HG03196 (cell line): Measurements from ENCODE around the gene MAFB.
"Not testable (repeated sequence)": the region's sequence is repeated elsewhere in the genome, so short reads cannot be mapped to it uniquely, and the experiment has no call there.

Experiments
- ATAC-seq: cut with Tn5 transposase; IDR thresholded peaks from one replicate; pipeline ENCODE4 v1.9.1; 2021; ENCODE audit not compliant: unreplicated experiment

Gene MAFB

DNA sequence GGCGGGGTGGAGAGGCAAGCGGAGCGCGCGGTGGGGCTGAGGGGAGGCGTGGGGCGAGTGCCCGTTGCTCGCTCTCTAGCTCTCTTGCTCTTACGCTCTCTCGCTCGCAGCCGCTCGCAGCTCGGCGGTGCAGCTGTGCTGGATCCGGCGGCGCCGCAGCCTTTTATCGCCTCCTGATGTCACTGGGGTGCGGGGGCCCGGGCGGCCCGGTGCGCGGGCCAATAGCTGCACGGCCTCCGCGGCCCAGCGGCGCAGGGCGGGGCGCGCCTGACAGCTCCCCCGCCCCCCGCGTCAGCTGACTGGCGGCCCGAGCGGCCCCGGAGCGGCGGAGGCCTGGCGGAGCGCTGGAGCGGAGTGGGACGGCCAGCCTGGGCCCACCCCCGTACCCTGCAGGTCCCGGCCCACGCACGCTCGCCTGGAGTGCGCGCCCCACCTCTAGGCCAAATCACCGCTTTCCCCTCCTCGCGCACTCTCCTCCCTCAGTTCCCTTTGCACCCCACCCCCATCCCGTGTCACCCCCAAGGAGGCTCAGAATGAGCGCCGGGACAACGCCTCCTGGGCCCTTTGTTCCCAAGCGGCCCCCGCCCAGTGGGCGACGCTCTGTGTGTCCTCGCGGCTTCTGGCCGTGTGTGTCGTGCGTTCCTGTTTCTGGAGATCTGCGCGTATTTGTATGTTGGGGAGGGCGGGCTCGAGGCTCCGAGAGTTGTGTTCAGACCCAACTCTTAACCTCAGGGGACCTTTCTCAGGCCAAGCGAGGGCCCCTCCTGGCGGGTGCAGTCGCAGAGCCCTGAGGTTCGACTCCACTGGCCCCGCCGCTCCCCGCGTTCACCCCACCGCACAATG is at the start of gene MAFB:
Gene MAFB, minus strand, starts transcription at position 137 of the 843 bp plus-strand sequence. CDS start 386 bp downstream, outside the sequence.
- ATAC-seq: peak; percentile 11

GRCh38 chr20:40736468-40736867 is 47.4 kb upstream of the MAFB start:
- ATAC-seq: not testable (repeated sequence)

DNA sequence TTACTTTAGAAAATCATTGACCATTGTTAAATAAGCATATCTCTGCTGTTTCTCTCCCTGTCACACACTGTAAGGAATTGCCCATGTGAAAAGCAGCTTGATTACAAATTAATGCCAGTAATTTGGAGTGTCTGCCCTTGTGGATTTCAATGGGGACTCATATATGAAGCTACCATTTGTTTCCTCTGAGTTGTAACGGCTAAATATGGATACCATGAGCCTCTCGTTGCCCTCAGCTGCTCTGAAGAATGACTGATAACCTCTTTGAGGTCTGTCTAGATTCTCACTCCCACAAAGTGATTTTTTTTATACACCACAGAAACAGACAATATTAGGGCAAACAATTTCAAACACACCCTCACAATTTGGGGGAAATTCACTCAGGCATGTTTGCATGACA is 40.0 kb upstream of the MAFB start:
- ATAC-seq: no peak

GRCh38 chr20:40728470-40728869 is 39.4 kb upstream of the MAFB start:
- no peak for ATAC-seq

DNA sequence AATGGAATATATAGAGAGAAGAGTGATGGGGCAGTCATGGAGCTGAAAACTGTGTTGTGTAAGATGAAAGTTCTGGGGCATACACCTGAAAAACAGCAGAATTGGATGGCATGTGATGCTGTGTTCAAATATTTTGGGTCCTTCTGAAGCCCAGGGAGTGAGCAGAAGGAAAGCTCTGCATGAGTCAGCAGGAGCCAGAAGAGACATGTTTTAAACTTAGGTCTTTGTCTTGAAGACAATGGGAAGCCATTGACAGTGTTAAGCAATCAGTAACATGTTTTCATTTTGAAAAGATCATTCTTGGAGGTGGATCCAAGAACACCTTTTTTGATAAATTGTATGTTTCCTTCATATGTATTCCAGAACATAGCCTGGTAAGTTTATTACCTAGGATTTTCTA is 38.9 kb upstream of the MAFB start:
- ATAC-seq: no peak

DNA sequence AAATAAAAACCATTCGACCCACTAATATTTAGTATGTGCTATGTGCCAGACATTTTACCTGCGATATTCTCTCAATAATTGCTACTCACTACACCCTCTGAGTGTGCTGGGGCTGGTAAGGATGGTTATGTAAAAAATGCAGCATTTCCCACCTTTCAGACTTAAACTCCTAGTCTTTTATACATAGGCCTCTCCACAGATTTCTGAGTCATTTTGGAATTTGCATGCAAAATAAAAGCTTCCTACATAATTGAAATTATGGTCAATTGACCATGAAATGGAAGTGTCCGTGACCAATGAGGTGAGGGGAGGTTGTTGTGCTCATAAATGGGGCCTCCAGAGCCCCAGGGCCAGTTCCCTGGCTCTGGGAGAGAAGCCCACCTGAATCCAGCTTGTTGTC is 37.7 kb upstream of the MAFB start:
- no peak for ATAC-seq

DNA sequence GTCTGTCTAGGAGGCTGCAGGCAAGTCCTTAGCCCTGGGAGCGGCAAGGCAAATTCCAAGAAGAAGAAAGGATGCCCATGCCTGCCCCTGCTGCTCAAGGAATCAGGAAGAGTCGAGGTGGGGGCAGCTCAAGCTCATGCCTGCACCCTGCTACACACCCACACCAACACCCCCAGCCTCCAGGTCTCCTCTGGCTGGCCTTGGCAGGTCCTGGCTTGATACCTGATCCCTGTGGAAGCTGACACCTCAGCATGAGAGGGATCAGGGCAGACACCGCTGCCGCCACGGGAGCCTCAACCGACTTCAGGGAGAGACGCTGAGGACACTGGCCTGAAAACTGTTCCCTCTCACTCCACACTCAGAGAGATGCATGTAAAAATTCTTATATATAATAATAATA is 35.5 kb upstream of the MAFB start:
- ATAC-seq: no peak

GRCh38 chr20:40720826-40721225 is 31.8 kb upstream of the MAFB start:
- no peak for ATAC-seq

DNA sequence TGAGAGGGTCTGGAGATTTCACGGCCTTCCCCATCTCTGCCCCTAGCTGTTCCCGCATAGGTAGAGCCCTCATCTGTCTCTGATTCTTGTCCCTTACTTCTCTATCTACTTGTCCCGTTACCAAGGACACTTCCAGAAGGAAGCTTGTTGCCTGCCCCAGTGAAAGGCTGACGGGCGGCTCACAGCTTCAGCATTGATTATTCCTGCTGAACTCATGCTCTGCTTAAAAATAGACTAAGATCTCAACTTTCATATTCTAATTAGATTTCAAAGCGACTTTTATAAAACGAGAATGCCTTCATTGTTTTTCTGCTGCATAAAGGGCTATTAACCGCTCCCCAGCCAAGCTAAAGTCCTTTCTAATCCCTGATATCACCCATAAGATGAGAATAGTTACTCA is 31.1 kb upstream of the MAFB start:
- no peak for ATAC-seq

GRCh38 chr20:40718982-40719729 is 30.1 kb upstream of the MAFB start:
- no peak for ATAC-seq

DNA sequence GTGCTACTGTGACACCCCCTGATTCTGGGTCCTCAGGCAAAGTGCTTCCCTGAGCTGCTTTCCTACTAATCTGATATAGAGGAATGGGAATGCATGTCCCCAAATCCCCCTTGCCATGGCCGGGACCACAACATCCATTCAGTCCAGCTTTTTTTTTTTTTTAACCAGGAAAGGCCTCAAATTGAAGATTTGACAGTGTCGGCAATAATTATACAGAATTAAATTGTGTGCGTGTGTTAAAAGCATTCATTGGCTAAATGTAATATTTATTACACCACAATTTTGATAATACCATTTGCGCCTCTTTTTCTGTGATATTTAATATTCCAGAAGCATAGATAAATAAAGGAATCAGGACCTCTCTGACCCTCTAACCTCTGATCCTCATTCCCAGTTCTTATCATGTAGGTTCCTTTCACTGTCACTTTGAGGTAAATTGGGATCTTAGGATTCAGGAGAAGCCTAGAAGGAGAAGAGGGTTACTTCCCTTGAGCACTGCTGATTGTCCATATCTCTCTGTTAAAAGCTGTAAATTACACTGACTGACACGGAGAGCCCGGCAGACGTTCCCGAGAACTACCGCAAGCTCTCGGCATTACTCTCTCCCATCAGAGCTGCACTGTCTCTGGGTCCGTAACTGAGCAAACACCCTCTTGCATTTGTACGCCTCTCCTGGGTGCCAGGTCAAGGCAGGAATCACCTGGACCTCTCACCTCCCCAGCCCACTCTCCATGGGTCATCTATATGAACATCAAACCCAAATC is 29.4 kb upstream of the MAFB start:
- no peak for ATAC-seq

DNA sequence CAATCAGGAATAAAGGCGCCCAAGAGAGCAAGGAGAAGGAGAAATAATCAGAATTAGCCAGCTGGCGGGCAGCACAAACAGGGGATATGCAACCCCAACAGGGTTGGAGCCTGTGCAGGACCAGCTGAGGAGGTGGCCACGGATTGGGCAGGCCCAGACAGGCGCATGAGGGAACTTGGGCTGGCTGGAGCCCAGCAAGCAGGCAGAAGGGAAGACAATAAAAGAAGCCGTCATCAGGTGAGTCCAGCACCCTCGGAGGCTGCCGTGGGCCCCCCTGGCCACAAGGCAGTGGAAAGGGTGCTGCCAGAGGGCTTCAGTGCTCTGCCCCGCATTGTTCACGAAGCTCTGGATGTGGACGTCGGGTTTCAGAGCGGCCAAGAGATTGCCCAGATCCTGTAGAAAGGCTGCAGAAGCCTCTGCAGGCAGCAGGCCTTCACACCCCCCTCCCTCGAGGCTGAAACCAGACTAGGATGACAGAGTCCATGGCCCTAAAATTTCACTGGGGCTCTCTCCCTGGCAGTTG is 28.4 kb upstream of the MAFB start:
- ATAC-seq: no peak

DNA sequence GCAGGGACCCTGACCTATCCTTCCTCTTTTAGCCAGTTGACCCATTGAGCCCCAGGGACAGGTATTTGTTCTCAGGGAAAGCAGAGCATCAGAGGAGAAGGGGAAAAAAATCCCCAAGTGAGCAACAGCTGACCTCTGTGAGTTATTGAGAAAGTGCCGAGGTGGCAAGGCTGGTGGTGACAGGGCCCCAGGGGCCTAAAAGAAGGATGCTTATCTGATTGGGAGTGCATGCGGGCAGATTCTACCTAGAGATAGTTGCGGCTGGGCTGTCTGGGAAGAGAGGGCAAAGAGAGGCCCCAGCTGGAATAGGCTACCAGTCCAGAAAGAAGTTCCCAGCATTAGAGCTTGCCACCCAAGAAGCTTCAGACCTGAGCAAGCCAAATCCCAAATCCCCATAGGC is 26.5 kb upstream of the MAFB start:
- ATAC-seq: no peak

GRCh38 chr20:40714916-40715315 is 25.9 kb upstream of the MAFB start:
- ATAC-seq: no peak

GRCh38 chr20:40714109-40714508 is 25.1 kb upstream of the MAFB start:
- ATAC-seq: no peak

DNA sequence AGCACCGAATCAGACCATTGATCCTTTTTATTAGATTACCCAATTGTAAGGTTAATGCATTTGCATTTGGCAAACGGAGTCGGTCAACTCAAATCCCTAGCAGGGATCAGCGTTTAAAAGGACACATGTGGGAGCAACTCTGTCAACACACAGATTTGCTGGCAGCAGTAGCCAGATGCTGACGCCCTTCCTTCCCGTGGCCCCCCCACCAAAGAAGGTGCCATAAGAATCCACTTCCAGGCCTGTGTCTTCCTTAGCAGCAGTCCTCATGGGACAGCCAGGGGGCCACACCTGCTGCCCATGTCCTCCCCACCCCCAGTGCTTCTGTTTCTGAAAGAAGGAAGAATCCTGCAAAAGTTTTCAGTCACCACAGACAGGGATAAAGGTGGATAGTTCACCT is 24.5 kb upstream of the MAFB start:
- ATAC-seq: no peak

DNA sequence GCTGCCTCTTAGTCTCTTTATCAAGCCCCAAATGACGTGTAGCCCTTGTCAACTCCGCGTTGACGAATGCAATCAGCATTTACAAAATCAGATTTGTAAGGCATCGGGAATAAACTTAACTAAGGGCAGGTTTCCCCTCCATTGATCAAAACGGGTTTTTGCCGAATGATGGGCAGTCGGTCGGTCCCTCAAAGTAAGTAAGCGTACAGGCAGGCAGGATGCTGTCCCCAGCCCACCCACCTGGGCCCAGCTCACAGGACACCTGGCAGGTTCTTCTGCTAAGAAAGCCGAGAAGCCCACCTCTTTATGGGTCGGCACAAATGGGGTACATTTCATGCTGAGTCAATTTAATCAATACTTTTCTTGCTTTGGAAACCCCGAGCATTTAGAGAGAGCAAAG is 22.0 kb upstream of the MAFB start:
- ATAC-seq: no peak

GRCh38 chr20:40710603-40711002 is 21.6 kb upstream of the MAFB start:
- no peak for ATAC-seq

- ATAC-seq: no peak
These were observed 18.0 kb upstream of the MAFB start for GRCh38 chr20:40706977-40707582.

GRCh38 chr20:40705413-40705812 is 16.4 kb upstream of the MAFB start:
- no peak for ATAC-seq

- ATAC-seq: no peak
These were observed 15.8 kb upstream of the MAFB start for GRCh38 chr20:40704828-40705227.
